Keratinocyte (primary cell): Measurements from ENCODE around the gene DISC1.

Experiments
- CTCF ChIP-seq, 3 experiments: IDR thresholded peaks in 1 of 3; conservative IDR thresholded peaks in 1 of 3; optimal IDR thresholded peaks in 1 of 3; 2 replicates in 2 of 3; 3 replicates in 1 of 3; pipeline versions ENCODE3 to v1.5.1; 2011; ENCODE audit warnings: low read length in 3 of 3, mild to moderate bottlenecking in 3 of 3, moderate library complexity in 2 of 3, control low read depth in 1 of 3, inconsistent platforms in 1 of 3; ENCODE audit not compliant: insufficient read depth in 2 of 3; ENCODE audit errors: extremely low read depth in 1 of 3
- EZH2 ChIP-seq: IDR thresholded peaks from one replicate; pipeline ENCODE4 v1.6.1; 2012; ENCODE audit warnings: inconsistent platforms, mild to moderate bottlenecking, low read length, moderate library complexity

- TF ChIP-seq CTCF (optimal IDR thresholded peaks at IDR 0.05 in 1 of 3, IDR thresholded peaks at IDR 0.05 in 1 of 3, conservative IDR thresholded peaks at IDR 0.05 in 1 of 3; ENCODE audit: extremely low read depth in 1 of 3, insufficient read depth in 2 of 3, low read length in 3 of 3) = no peak
- TF ChIP-seq EZH2 = no peak
These were observed 2.5 kb downstream of the DISC1 start for GRCh38 chr1:231629132-231629531.
